Heart left ventricle (tissue), 13 donors: ENCODE data around the gene FCRLA.
"Not testable (repeated sequence)": the region's sequence is repeated elsewhere in the genome, so short reads cannot be mapped to it uniquely, and the experiment has no call there.

Experiments used
- POLR2A ChIP-seq, 2 donors: fragments of 450-650 bp; IDR thresholded peaks; one replicate each; pipeline ENCODE4 v1.6.1; 2017; ENCODE audit warnings: antibody characterized with exemption in 2 of 2, mild to moderate bottlenecking in 2 of 2, moderate library complexity in 2 of 2
- TF ChIP-seq, protein P1 (sequence below), 12 donors: fragments of 200-600 bp; sonication (generic) in 4 of 12; IDR thresholded peaks; one replicate each; pipeline versions ENCODE4 v1.5.0 to v1.8.0; 2018 to 2022; ENCODE audit warnings: antibody characterized with exemption in 12 of 12, mild to moderate bottlenecking in 5 of 12
- donor health status: ischemic (EF 13 %, LVEDD 7.1; RV severe dilation, severe dysfunction).
- donor health status: DM: no; HTN: yes; CAD: no.
- donor health status: DM: no; HTN: no; CAD: no.
- donor health status: ischemic (EF 25% LVEDD 6.9; RV normal size, moderate dysfunction).
- donor health status: ischemic (EF 25% LVEDD 5.7; RV mildly dilated, moderate dysfunction).
- donor health status: ischemic (EF 35%, LVEDD 5.7; RV mildly dilated, moderate dysfunction).
- donor health status: nonischemic (EF 11% LVEDD 7.7; RV severe dilation, severe dysfunction).
- donor health status: DM: yes; HTN: yes; CAD: no.
- donor health status: PGD.
- donor health status: ischemic (EF 29% LVEDD 5.4; RV normal size, mild dysfunction).
- donor health status: nonischemic (EF 23%, LVEDD 6.1; RV moderate dilation, normal function).

- TF ChIP-seq, protein P1, sequence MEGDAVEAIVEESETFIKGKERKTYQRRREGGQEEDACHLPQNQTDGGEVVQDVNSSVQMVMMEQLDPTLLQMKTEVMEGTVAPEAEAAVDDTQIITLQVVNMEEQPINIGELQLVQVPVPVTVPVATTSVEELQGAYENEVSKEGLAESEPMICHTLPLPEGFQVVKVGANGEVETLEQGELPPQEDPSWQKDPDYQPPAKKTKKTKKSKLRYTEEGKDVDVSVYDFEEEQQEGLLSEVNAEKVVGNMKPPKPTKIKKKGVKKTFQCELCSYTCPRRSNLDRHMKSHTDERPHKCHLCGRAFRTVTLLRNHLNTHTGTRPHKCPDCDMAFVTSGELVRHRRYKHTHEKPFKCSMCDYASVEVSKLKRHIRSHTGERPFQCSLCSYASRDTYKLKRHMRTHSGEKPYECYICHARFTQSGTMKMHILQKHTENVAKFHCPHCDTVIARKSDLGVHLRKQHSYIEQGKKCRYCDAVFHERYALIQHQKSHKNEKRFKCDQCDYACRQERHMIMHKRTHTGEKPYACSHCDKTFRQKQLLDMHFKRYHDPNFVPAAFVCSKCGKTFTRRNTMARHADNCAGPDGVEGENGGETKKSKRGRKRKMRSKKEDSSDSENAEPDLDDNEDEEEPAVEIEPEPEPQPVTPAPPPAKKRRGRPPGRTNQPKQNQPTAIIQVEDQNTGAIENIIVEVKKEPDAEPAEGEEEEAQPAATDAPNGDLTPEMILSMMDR (IDR thresholded peaks at IDR 0.05), result not testable (repeated sequence)
- not testable (repeated sequence) for TF ChIP-seq POLR2A (IDR thresholded peaks at IDR 0.05)
These were observed 32.1 kb upstream of the FCRLA start for GRCh38 chr1:161674908-161675307.
